ENCODE data around the gene IMPDH2. TPM values are rescaled to one million over a fixed set of nuclear protein-coding genes. Genes with fewer than 3 reads are reported as not detected.
A peak's percentile ranks its signal among the peaks of the same experiment; 100 is the strongest.

The IMPDH2 gene
- total and polyA plus RNA-seq, 8 donors = 107 to 320 (median 159) TPM

GRCh38 chr3:49022688-49023171 is 6.5 kb downstream of the IMPDH2 start:
- FAIRE-seq (no peak), DNase-seq (peak in 2 of 6 donors; percentile 45 to 46), ATAC-seq (no peak)
- 13 to 15% methylated on average over 11 to 12 of the region's 12 CpGs for WGBS, 2 donors
- Histone ChIP-seq H3K36me3 (peaks cover 0 to 32% (median 18%) of the 10 kb centered on the region in 3 donors), H3K9me3 (no peaks in the 10 kb centered on the region), H3K4me3 (peak overlapping the region; percentile 64 to 95 (median 92)), H3K27ac (peak overlapping the region; percentile 94 to 100 (median 99)), H3K4me1 (peaks cover 3 to 27% (median 7%) of the 10 kb centered on the region in 3 donors), H3K27me3 (no peaks in the 10 kb centered on the region)
- no peak for TF ChIP-seq CTCF (IDR thresholded peaks at IDR 0.05)
- intact Hi-C loops (cut with DNase I) = loop anchor here in 1 of 3 donors (10.0 kb wide), 1 partner anchor 72 kb away; the partner anchor contains the start of gene QRICH1

- intact Hi-C loops (cut with DNase I) = loop anchor here in 1 of 3 donors (10.0 kb wide), 1 partner anchor 73 kb away; the partner anchor contains the start of gene QRICH1
- WGBS, 2 donors = 1% methylated on average over 57 to 83 of the region's 83 CpGs
- Histone ChIP-seq H3K36me3 (peaks cover 0 to 32% (median 18%) of the 10 kb centered on the region in 3 donors), H3K27ac (peak within 1 kb of the TSS; percentile 94 to 100 (median 99)), H3K9me3 (no peaks in the 10 kb centered on the region), H3K4me3 (peak within 1 kb of the TSS; percentile 73 to 95 (median 92)), H3K4me1 (peaks cover 3 to 28% (median 7%) of the 10 kb centered on the region in 3 donors), H3K27me3 (no peaks in the 10 kb centered on the region)
- TF ChIP-seq CTCF (IDR thresholded peaks at IDR 0.05) = peak; percentile 94 to 98 (median 96)
- peak; percentile 80 to 87 (median 82) for ATAC-seq
- DNase-seq = peak; percentile 90 to 97 (median 96)
- no peak for FAIRE-seq
These were observed 7.1 kb downstream of the IMPDH2 start, which contains the start of gene NDUFAF3 for GRCh38 chr3:49021813-49022687. Gene NDUFAF3 (plus strand): TSS chr3:49022121. CDS start chr3:49022145, 24 bp downstream.

GRCh38 chr3:49021213-49021812 is 7.9 kb downstream of the IMPDH2 start:
- TF ChIP-seq CTCF (IDR thresholded peaks at IDR 0.05) = no peak
- H3K27ac ChIP-seq = peak overlapping the region; percentile 94 to 100 (median 99)
- WGBS, 2 donors = 0% methylated on average over 53 to 60 of the region's 60 CpGs
- ATAC-seq (peak; percentile 79 to 91 (median 84)), FAIRE-seq (peak; percentile 73), DNase-seq (peak; percentile 99 to 100 (median 99))
- H3K36me3 ChIP-seq = peaks cover 0 to 27% (median 13%) of the 10 kb centered on the region in 3 donors
- no peaks in the 10 kb centered on the region for H3K27me3 ChIP-seq
- intact Hi-C loops (cut with DNase I) = loop anchor here in 1 of 3 donors (10.0 kb wide), 1 partner anchor 73 kb away; the partner anchor contains the start of gene QRICH1
- peaks cover 3 to 28% (median 7%) of the 10 kb centered on the region in 3 donors for H3K4me1 ChIP-seq
- peak overlapping the region; percentile 73 to 95 (median 92) for H3K4me3 ChIP-seq
- no peaks in the 10 kb centered on the region for H3K9me3 ChIP-seq

GRCh38 chr3:49020330-49021212 is 8.6 kb downstream of the IMPDH2 start:
- no peak for FAIRE-seq
- Histone ChIP-seq H3K4me1 (peaks cover 3 to 28% (median 7%) of the 10 kb centered on the region in 3 donors), H3K27me3 (no peaks in the 10 kb centered on the region), H3K36me3 (peaks cover 0 to 28% (median 6%) of the 10 kb centered on the region in 3 donors), H3K9me3 (no peaks in the 10 kb centered on the region), H3K4me3 (peak overlapping the region; percentile 73 to 95 (median 92)), H3K27ac (peak overlapping the region; percentile 94 to 100 (median 99))
- peak; percentile 4 to 24 (median 8) for ATAC-seq
- WGBS, 2 donors = 1% methylated on average over 49 to 51 of the region's 51 CpGs
- TF ChIP-seq CTCF (IDR thresholded peaks at IDR 0.05) = no peak
- intact Hi-C loops (cut with DNase I) = loop anchor here in 1 of 3 donors (10.0 kb wide), 1 partner anchor 74 kb away; the partner anchor contains the start of gene QRICH1
- DNase-seq = peak in 5 of 6 donors; percentile 56 to 89 (median 75)

Measured in pancreas (tissue), 10 donors.